ENCODE measurements around the gene SUGP1.

The SUGP1 gene

GRCh38 chr19:19292607-19293006 is 27.7 kb downstream of the SUGP1 start:
- DNase-seq (ENCODE audit: low read depth): no peak
- H3K4me3 ChIP-seq (ENCODE audit: low read depth, low read length): no peak overlapping the region
- no peak for TF ChIP-seq CTCF (IDR thresholded peaks at IDR 0.05; ENCODE audit: control insufficient read depth, extremely low read depth, insufficient read depth)

DNA sequence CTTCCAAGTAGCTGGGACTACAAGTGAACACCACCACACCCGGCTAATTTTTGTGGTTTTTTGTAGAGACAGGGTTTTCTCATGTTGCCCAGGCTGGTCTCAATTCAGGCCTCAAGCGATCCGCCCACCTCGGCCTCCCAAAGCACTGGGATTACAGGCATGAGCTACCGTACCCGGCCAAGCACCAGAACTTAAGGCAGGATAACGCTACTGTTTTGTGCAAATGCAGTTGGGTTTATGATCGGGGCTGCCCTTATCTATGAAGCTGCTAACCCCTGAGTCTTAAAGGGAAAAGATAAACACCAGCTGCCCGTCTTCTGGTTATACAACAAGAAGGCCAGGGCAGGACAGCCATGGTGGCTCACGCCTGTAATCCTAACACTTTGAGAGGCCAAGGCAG is 34.6 kb downstream of the SUGP1 start:
- no peak for DNase-seq (ENCODE audit: low read depth)
- H3K4me3 ChIP-seq (ENCODE audit: low read depth, low read length): no peak overlapping the region
- no peak for TF ChIP-seq CTCF (IDR thresholded peaks at IDR 0.05; ENCODE audit: control insufficient read depth, extremely low read depth, insufficient read depth)

- no peak for TF ChIP-seq CTCF (IDR thresholded peaks at IDR 0.05; ENCODE audit: control insufficient read depth, extremely low read depth, insufficient read depth)
- no peak for DNase-seq (ENCODE audit: low read depth)
- H3K4me3 ChIP-seq (ENCODE audit: low read depth, low read length): no peak overlapping the region
Observed at GRCh38 chr19:19280561-19280960, 39.7 kb downstream of the SUGP1 start.

- no peak overlapping the region for H3K4me3 ChIP-seq (ENCODE audit: low read depth, low read length)
- no peak for DNase-seq (ENCODE audit: low read depth)
- TF ChIP-seq CTCF (IDR thresholded peaks at IDR 0.05; ENCODE audit: control insufficient read depth, extremely low read depth, insufficient read depth): no peak
Observed at GRCh38 chr19:19279853-19280252, 40.5 kb downstream of the SUGP1 start.

GRCh38 chr19:19279062-19279612 is 41.2 kb downstream of the SUGP1 start:
- no peak overlapping the region for H3K4me3 ChIP-seq (ENCODE audit: low read depth, low read length)
- TF ChIP-seq CTCF (IDR thresholded peaks at IDR 0.05; ENCODE audit: control insufficient read depth, extremely low read depth, insufficient read depth): no peak
- no peak for DNase-seq (ENCODE audit: low read depth)

DNA sequence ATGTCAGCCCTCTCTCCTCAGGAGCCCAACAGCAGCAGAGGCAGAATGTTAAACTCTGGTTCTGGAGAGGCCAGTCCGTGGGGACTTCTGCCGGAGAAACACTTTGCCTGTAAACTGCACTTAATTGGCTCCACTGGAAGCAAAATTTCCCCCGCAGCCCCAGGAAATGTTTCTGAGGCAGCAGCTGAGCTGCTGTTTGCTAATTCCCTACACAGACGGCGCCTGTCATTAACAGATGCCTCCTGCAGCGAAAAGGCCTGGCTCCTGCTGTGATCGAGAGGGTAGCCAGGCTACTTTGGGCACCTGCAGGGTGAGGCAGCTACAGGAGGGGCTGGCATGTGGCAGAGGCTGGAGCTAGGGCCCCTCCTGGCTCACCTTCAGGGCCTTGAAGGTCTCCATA is 42.0 kb downstream of the SUGP1 start:
- DNase-seq (ENCODE audit: low read depth): no peak
- no peak for TF ChIP-seq CTCF (IDR thresholded peaks at IDR 0.05; ENCODE audit: control insufficient read depth, extremely low read depth, insufficient read depth)
- H3K4me3 ChIP-seq (ENCODE audit: low read depth, low read length): no peak overlapping the region

GRCh38 chr19:19276851-19277250 is 43.5 kb downstream of the SUGP1 start:
- no peak for DNase-seq (ENCODE audit: low read depth)
- no peak overlapping the region for H3K4me3 ChIP-seq (ENCODE audit: low read depth, low read length)
- no peak for TF ChIP-seq CTCF (IDR thresholded peaks at IDR 0.05; ENCODE audit: control insufficient read depth, extremely low read depth, insufficient read depth)

Measured in LNCaP clone FGC (cell line).